ENCODE data around the gene DGKB. TPM values are rescaled to one million over a fixed set of nuclear protein-coding genes. Genes with fewer than 3 reads are reported as not detected.

DGKB gene
- total RNA-seq, 4 donors from 2014 or later = 17.3 to 54.9 (median 26.1) TPM

- no peaks in the 10 kb centered on the region for H3K9me3 ChIP-seq
- TF ChIP-seq EP300 (IDR thresholded peaks at IDR 0.05) (no peak), POLR2A (IDR thresholded peaks at IDR 0.05) (no peak), POLR2AphosphoS5 (IDR thresholded peaks at IDR 0.05) (peak; percentile 71), CTCF (IDR thresholded peaks at IDR 0.05) (no peak)
- no peak overlapping the region for H3K4me3 ChIP-seq
- H3K36me3 ChIP-seq = no peaks in the 10 kb centered on the region
- WGBS, 2 donors (ENCODE audit: low coverage in 1 of 2) = 10 to 26% methylated on average over 3 of the region's 3 CpGs
- no peak overlapping the region for H3K27ac ChIP-seq
- H3K4me1 ChIP-seq = peaks cover 0 to 4% (median 3%) of the 10 kb centered on the region in 3 donors
- no peaks in the 10 kb centered on the region for H3K27me3 ChIP-seq
- ATAC-seq = no peak
Measured at GRCh38 chr7:14720785-14721184, 181.8 kb downstream of the DGKB start.

GRCh38 chr7:14717816-14718215 lies 184.7 kb downstream of the DGKB start:
- Histone ChIP-seq H3K9me3 (no peaks in the 10 kb centered on the region), H3K27me3 (no peaks in the 10 kb centered on the region), H3K4me3 (no peak overlapping the region), H3K36me3 (no peaks in the 10 kb centered on the region), H3K27ac (no peak overlapping the region), H3K4me1 (peaks cover 0 to 4% (median 3%) of the 10 kb centered on the region in 3 donors)
- TF ChIP-seq CTCF (IDR thresholded peaks at IDR 0.05) (peak; percentile 22 to 70 (median 62)), POLR2A (IDR thresholded peaks at IDR 0.05) (no peak)
- no peak for ATAC-seq
- WGBS, 2 donors (ENCODE audit: low coverage in 1 of 2) = 9 to 18% methylated on average over 1 of the region's 1 CpG

GRCh38 chr7:14717169-14717568 lies 185.4 kb downstream of the DGKB start:
- no peak for TF ChIP-seq POLR2AphosphoS5 (IDR thresholded peaks at IDR 0.05)
- TF ChIP-seq CTCF (IDR thresholded peaks at IDR 0.05) = no peak
- no peak for TF ChIP-seq POLR2A (IDR thresholded peaks at IDR 0.05)
- TF ChIP-seq EP300 (IDR thresholded peaks at IDR 0.05) = no peak
- no peak overlapping the region for H3K4me3 ChIP-seq
- H3K27me3 ChIP-seq = no peaks in the 10 kb centered on the region
- no peak overlapping the region for H3K27ac ChIP-seq
- H3K4me1 ChIP-seq = peaks cover 0 to 4% (median 3%) of the 10 kb centered on the region in 3 donors
- ATAC-seq = no peak
- no peaks in the 10 kb centered on the region for H3K9me3 ChIP-seq
- H3K36me3 ChIP-seq = no peaks in the 10 kb centered on the region

- TF ChIP-seq POLR2AphosphoS5 (IDR thresholded peaks at IDR 0.05) = no peak
- no peak for TF ChIP-seq POLR2A (IDR thresholded peaks at IDR 0.05)
- TF ChIP-seq CTCF (IDR thresholded peaks at IDR 0.05) = no peak
- TF ChIP-seq EP300 (IDR thresholded peaks at IDR 0.05) = no peak
- H3K27me3 ChIP-seq = no peaks in the 10 kb centered on the region
- no peak overlapping the region for H3K27ac ChIP-seq
- no peak overlapping the region for H3K4me3 ChIP-seq
- no peaks in the 10 kb centered on the region for H3K9me3 ChIP-seq
- H3K4me1 ChIP-seq = peaks cover 0 to 3% (median 0%) of the 10 kb centered on the region in 3 donors
- no peaks in the 10 kb centered on the region for H3K36me3 ChIP-seq
- 87% methylated on average over 3 of the region's 3 CpGs; no CpG with 5 or more reads in 1 of the 2 donors for WGBS, 2 donors (ENCODE audit: low coverage in 1 of 2)
- ATAC-seq = no peak
Measured at GRCh38 chr7:14714161-14714728, 188.3 kb downstream of the DGKB start.

GRCh38 chr7:14698239-14698638 lies 204.3 kb downstream of the DGKB start:
- no peak overlapping the region for H3K27ac ChIP-seq
- TF ChIP-seq EP300 (IDR thresholded peaks at IDR 0.05) (no peak), POLR2A (IDR thresholded peaks at IDR 0.05) (no peak), CTCF (IDR thresholded peaks at IDR 0.05) (no peak), POLR2AphosphoS5 (IDR thresholded peaks at IDR 0.05) (no peak)
- H3K36me3 ChIP-seq = no peaks in the 10 kb centered on the region
- no peaks in the 10 kb centered on the region for H3K27me3 ChIP-seq
- no peaks in the 10 kb centered on the region for H3K9me3 ChIP-seq
- no peak for ATAC-seq
- no peak overlapping the region for H3K4me3 ChIP-seq
- peaks cover 0 to 3% (median 0%) of the 10 kb centered on the region in 3 donors for H3K4me1 ChIP-seq

Data from gastroesophageal sphincter (tissue), 4 donors.